Measurements from ENCODE around the gene MRTFA.

DNA sequence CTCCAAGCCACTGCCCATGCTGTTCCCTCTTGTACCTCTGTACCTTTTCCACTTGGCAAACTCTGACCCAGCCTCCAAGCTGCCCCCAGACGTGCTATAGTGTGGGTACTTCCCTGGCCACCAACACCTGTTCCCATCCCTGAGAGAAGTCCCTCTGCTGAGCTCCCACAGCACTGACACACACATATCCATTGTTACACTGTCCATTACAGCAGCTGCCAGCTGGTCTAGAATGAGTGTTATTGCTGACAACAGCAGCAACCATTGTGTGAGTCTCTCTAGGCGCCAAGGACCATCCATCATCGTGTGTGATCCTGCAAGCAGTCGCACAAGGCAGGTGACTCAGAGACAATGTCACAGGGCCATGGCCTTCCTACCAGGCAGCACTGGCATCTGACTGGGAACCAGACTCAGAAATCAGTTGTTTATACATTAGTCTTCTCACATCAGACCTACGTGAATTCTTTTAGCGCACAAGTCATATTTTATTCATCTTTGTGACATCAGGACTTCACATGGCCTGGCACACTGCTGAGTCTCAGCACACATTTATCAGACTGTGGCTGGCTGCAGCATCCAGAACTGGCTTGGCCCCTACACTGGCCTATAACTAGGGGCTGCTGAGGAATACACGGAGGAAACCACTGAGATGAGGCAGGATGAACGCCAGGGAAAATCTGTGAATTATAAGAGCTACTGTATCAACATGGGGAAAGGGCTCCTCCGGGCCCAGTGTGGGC lies 209.8 kb downstream of the MRTFA start:
- TF ChIP-seq, protein P1, sequence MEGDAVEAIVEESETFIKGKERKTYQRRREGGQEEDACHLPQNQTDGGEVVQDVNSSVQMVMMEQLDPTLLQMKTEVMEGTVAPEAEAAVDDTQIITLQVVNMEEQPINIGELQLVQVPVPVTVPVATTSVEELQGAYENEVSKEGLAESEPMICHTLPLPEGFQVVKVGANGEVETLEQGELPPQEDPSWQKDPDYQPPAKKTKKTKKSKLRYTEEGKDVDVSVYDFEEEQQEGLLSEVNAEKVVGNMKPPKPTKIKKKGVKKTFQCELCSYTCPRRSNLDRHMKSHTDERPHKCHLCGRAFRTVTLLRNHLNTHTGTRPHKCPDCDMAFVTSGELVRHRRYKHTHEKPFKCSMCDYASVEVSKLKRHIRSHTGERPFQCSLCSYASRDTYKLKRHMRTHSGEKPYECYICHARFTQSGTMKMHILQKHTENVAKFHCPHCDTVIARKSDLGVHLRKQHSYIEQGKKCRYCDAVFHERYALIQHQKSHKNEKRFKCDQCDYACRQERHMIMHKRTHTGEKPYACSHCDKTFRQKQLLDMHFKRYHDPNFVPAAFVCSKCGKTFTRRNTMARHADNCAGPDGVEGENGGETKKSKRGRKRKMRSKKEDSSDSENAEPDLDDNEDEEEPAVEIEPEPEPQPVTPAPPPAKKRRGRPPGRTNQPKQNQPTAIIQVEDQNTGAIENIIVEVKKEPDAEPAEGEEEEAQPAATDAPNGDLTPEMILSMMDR (conservative IDR thresholded peaks at IDR 0.05; ENCODE audit: low read length): no peak
- TF ChIP-seq EZH2phosphoT487 (IDR thresholded peaks at IDR 0.05; ENCODE audit: borderline replicate concordance, low read depth, low read length): no peak
